Ovary (tissue), 9 donors: ENCODE data around the gene SLC7A1. TPM values are rescaled to one million over a fixed set of nuclear protein-coding genes. Genes with fewer than 3 reads are reported as not detected.

Experiments
- DNase-seq, 5 donors: peaks; one replicate each; pipeline ENCODE4 v3.0.0-alpha.2; 2019 to 2020
- H3K27ac ChIP-seq, 2 donors: fragments of 200-600 bp; one replicate each; pipeline versions ENCODE4 v1.5.1 to v1.8.0; 2019 to 2022
- H3K27me3 ChIP-seq: fragments of 200-600 bp; one replicate; pipeline ENCODE4 v1.8.0; 2022
- H3K36me3 ChIP-seq: fragments of 200-600 bp; sonication (generic); one replicate; pipeline ENCODE4 v1.5.1; 2019
- H3K4me1 ChIP-seq: one replicate; pipeline ENCODE4 v1.8.1; 2013; ENCODE audit warnings: mild to moderate bottlenecking, moderate library complexity; ENCODE audit not compliant: insufficient read depth
- H3K4me3 ChIP-seq: fragments of 200-600 bp; sonication (generic); one replicate; pipeline ENCODE4 v1.5.1; 2017
- H3K9me3 ChIP-seq, 2 donors: fragments of 200-600 bp in 1 of 2; sonication (generic) in 1 of 2; one replicate each; pipeline versions ENCODE4 v1.5.1 to v1.8.1; 2013 to 2019; ENCODE audit warnings: mild to moderate bottlenecking in 1 of 2, moderate library complexity in 1 of 2
- CTCF ChIP-seq, 3 donors: fragments of 450-650 bp in 2 of 3; fragments of 200-600 bp in 1 of 3; IDR thresholded peaks; one replicate each; pipeline versions ENCODE4 v1.5.1 to v1.8.0; 2016 to 2022; ENCODE audit warnings: antibody characterized with exemption in 3 of 3, mild to moderate bottlenecking in 1 of 3
- EP300 ChIP-seq: sonication (generic); formaldehyde crosslinking; IDR thresholded peaks from one replicate; pipeline ENCODE4 v1.6.1; 2017; ENCODE audit warnings: antibody characterized with exemption
- POLR2A ChIP-seq: fragments of 450-650 bp; IDR thresholded peaks from one replicate; pipeline ENCODE4 v1.6.1; 2017; ENCODE audit warnings: antibody characterized with exemption, mild to moderate bottlenecking, moderate library complexity
- WGBS, 3 donors: extraction: QIAGEN DNeasy Blood & Tissue Kit in 1 of 3; methylation state at CpG; one replicate each; pipeline versions ENCODE4 v1.1.5 to v1.1.7; 2013 to 2017; 5-methylcytosine and 5-hydroxymethylcytosine counted together
- intact Hi-C, 4 donors: fragments of 100-400 bp; cut with DNase I; formaldehyde crosslinking; loops; one replicate each; pipeline versions ENCODE4 v1.11.0 to v1.15.1; 2022 to 2023
- polyA plus RNA-seq, 2 donors: library from polyadenylated mRNA; stranded (reverse); fragments of 200-250 nt in 1 of 2; fragments of 350-450 nt in 1 of 2; fragmentation: Illumina TruSeq in 1 of 2; extraction: RNeasy Lipid Tissue Mini Kit (QIAGEN cat#74804) in 1 of 2; gene quantifications; one replicate each; pipeline ENCODE4 v1.2.3, GENCODE V29; 2013 to 2014
- total RNA-seq, 7 donors: library from RNA; depleted of rRNA in 2 of 7; stranded (reverse); fragments of >200 nt in 2 of 7; fragmentation: NEBNext Ultra II Directional in 3 of 7; extraction: Animal tissue kit (Norgen Biotek cat#: 25700) in 3 of 7; gene quantifications; one replicate each; pipeline versions ENCODE4 v1.1.0 to v1.2.4, GENCODE V29; 2016 to 2023
- donor health status: DM: no; HTN: no; CAD: no; lungs with moderate emphysema.
- donor health status: DM: no; HTN: no; CAD: no.
- donor health status: Bipolar disorder and iron deficiency.
- donor health status: DM: yes; HTN: yes; CAD: no.
- donor health status: DM: no; HTN: no; CAD: no.
- donor health status: DM: yes; HTN: yes; CAD: no.

Gene SLC7A1
- total and polyA plus RNA-seq, 9 donors: 3.3 to 98.7 (median 14.0) TPM

- Histone ChIP-seq H3K4me1 (peaks cover 4% of the 10 kb centered on the region), H3K36me3 (no peaks in the 10 kb centered on the region), H3K27me3 (no peaks in the 10 kb centered on the region), H3K27ac (no peak overlapping the region), H3K4me3 (no peak overlapping the region), H3K9me3 (no peaks in the 10 kb centered on the region)
- TF ChIP-seq EP300 (no peak), POLR2A (no peak), CTCF (IDR thresholded peaks at IDR 0.05) (no peak)
- intact Hi-C loops: no loop called here
- DNase-seq: no peak
- 60 to 71% (median 64%) methylated on average over 5 of the region's 5 CpGs for WGBS, 3 donors
Observed at GRCh38 chr13:29591310-29591709, 4.2 kb downstream of the SLC7A1 start.

- TF ChIP-seq CTCF (IDR thresholded peaks at IDR 0.05) (no peak), POLR2A (no peak), EP300 (no peak)
- Histone ChIP-seq H3K9me3 (no peaks in the 10 kb centered on the region), H3K27me3 (no peaks in the 10 kb centered on the region), H3K27ac (no peak overlapping the region), H3K4me3 (no peak overlapping the region), H3K36me3 (no peaks in the 10 kb centered on the region), H3K4me1 (peaks cover 4% of the 10 kb centered on the region)
- DNase-seq: no peak
- 82 to 89% (median 83%) methylated on average over 7 of the region's 7 CpGs for WGBS, 3 donors
- intact Hi-C loops: no loop called here
Observed at GRCh38 chr13:29589967-29590366, 5.5 kb downstream of the SLC7A1 start.

- no peaks in the 10 kb centered on the region for H3K36me3 ChIP-seq
- DNase-seq: no peak
- no peak overlapping the region for H3K27ac ChIP-seq
- no peaks in the 10 kb centered on the region for H3K9me3 ChIP-seq
- H3K4me1 ChIP-seq: peaks cover 2% of the 10 kb centered on the region
- intact Hi-C loops: no loop called here
- no peak overlapping the region for H3K4me3 ChIP-seq
- 86 to 93% (median 91%) methylated on average over 6 of the region's 6 CpGs for WGBS, 3 donors
- TF ChIP-seq POLR2A (no peak), CTCF (IDR thresholded peaks at IDR 0.05) (no peak), EP300 (no peak)
- no peaks in the 10 kb centered on the region for H3K27me3 ChIP-seq
Observed at GRCh38 chr13:29589234-29589633, 6.3 kb downstream of the SLC7A1 start.

- no peak for DNase-seq
- H3K9me3 ChIP-seq: no peaks in the 10 kb centered on the region
- intact Hi-C loops: no loop called here
- peaks cover 8% of the 10 kb centered on the region for H3K4me1 ChIP-seq
- WGBS, 3 donors: 31 to 40% (median 37%) methylated on average over 7 of the region's 7 CpGs
- H3K27ac ChIP-seq: no peak overlapping the region
- no peak overlapping the region for H3K4me3 ChIP-seq
- no peaks in the 10 kb centered on the region for H3K27me3 ChIP-seq
- TF ChIP-seq POLR2A: no peak
- no peak for TF ChIP-seq CTCF (IDR thresholded peaks at IDR 0.05)
- no peak for TF ChIP-seq EP300
- no peaks in the 10 kb centered on the region for H3K36me3 ChIP-seq
Observed at GRCh38 chr13:29587645-29588044, 7.8 kb downstream of the SLC7A1 start.
